ENCODE data around the gene CDIPT.
A peak's percentile ranks its signal among the peaks of the same experiment; 100 is the strongest.
"Not testable (repeated sequence)": the region's sequence is repeated elsewhere in the genome, so short reads cannot be mapped to it uniquely, and the experiment has no call there.

The CDIPT gene

GRCh38 chr16:29898135-29898803 lies 35.2 kb upstream of the CDIPT start:
- no peak overlapping the region for H3K4me3 ChIP-seq (ENCODE audit: low read length)
- no peak for DNase-seq (ENCODE audit: low read depth, low spot score)

GRCh38 chr16:29897333-29897732 lies 34.3 kb upstream of the CDIPT start:
- no peak overlapping the region for H3K4me3 ChIP-seq (ENCODE audit: low read length)
- DNase-seq (ENCODE audit: low read depth, low spot score) = no peak

GRCh38 chr16:29896841-29897240 lies 33.8 kb upstream of the CDIPT start:
- no peak for DNase-seq (ENCODE audit: low read depth, low spot score)
- H3K4me3 ChIP-seq (ENCODE audit: low read length) = no peak overlapping the region

GRCh38 chr16:29894352-29894751 lies 31.3 kb upstream of the CDIPT start:
- no peak overlapping the region for H3K4me3 ChIP-seq (ENCODE audit: low read length)
- no peak for DNase-seq (ENCODE audit: low read depth, low spot score)

- DNase-seq (ENCODE audit: low read depth, low spot score) = no peak
- no peak overlapping the region for H3K4me3 ChIP-seq (ENCODE audit: low read length)
Observed at GRCh38 chr16:29893553-29893952, 30.5 kb upstream of the CDIPT start.

GRCh38 chr16:29892458-29892813 lies 29.4 kb upstream of the CDIPT start:
- no peak for DNase-seq (ENCODE audit: low read depth, low spot score)
- H3K4me3 ChIP-seq (ENCODE audit: low read length) = no peak overlapping the region

GRCh38 chr16:29891525-29892457 lies 28.8 kb upstream of the CDIPT start:
- no peak for DNase-seq (ENCODE audit: low read depth, low spot score)
- no peak overlapping the region for H3K4me3 ChIP-seq (ENCODE audit: low read length)

GRCh38 chr16:29889372-29889771 lies 26.3 kb upstream of the CDIPT start:
- DNase-seq (ENCODE audit: low read depth, low spot score); H3K4me3 ChIP-seq (ENCODE audit: low read length): not testable (repeated sequence)

- DNase-seq (ENCODE audit: low read depth, low spot score) = no peak
- H3K4me3 ChIP-seq (ENCODE audit: low read length) = no peak overlapping the region
Observed at GRCh38 chr16:29883987-29884386, 21.0 kb upstream of the CDIPT start.

- H3K4me3 ChIP-seq (ENCODE audit: low read length) = no peak overlapping the region
- DNase-seq (ENCODE audit: low read depth, low spot score) = no peak
Observed at GRCh38 chr16:29881050-29881449, 18.0 kb upstream of the CDIPT start.

- H3K4me3 ChIP-seq (ENCODE audit: low read length) = no peak overlapping the region
- DNase-seq (ENCODE audit: low read depth, low spot score) = no peak
Observed at GRCh38 chr16:29878172-29878571, 15.1 kb upstream of the CDIPT start.

GRCh38 chr16:29877266-29877961 lies 14.4 kb upstream of the CDIPT start:
- peak; percentile 46 for DNase-seq (ENCODE audit: low read depth, low spot score)
- no peak overlapping the region for H3K4me3 ChIP-seq (ENCODE audit: low read length)

GRCh38 chr16:29876594-29877249 lies 13.7 kb upstream of the CDIPT start:
- peak overlapping the region; percentile 34 for H3K4me3 ChIP-seq (ENCODE audit: low read length)
- no peak for DNase-seq (ENCODE audit: low read depth, low spot score)

GRCh38 chr16:29876217-29876593 lies 13.2 kb upstream of the CDIPT start:
- no peak for DNase-seq (ENCODE audit: low read depth, low spot score)
- H3K4me3 ChIP-seq (ENCODE audit: low read length) = peak overlapping the region; percentile 34

- no peak for DNase-seq (ENCODE audit: low read depth, low spot score)
Observed at GRCh38 chr16:29875206-29875605, 12.2 kb upstream of the CDIPT start.

GRCh38 chr16:29873319-29873718 lies 10.3 kb upstream of the CDIPT start:
- DNase-seq (ENCODE audit: low read depth, low spot score) = no peak
- no peak overlapping the region for H3K4me3 ChIP-seq (ENCODE audit: low read length)

More at GRCh38 chr16:29875206-29875605, 12.2 kb upstream of the CDIPT start:
- H3K4me3 ChIP-seq (ENCODE audit: low read length) = no peak overlapping the region

GRCh38 chr16:29871822-29872546 lies 9.0 kb upstream of the CDIPT start:
- no peak for DNase-seq (ENCODE audit: low read depth, low spot score)

GRCh38 chr16:29869067-29869466 lies 6.0 kb upstream of the CDIPT start:
- not testable (repeated sequence) for H3K4me3 ChIP-seq (ENCODE audit: low read length); DNase-seq (ENCODE audit: low read depth, low spot score)

More at GRCh38 chr16:29871822-29872546, 9.0 kb upstream of the CDIPT start:
- no peak overlapping the region for H3K4me3 ChIP-seq (ENCODE audit: low read length)
